ENCODE measurements around the gene ATXN7L1. TPM values are rescaled to one million over a fixed set of nuclear protein-coding genes. Genes with fewer than 3 reads are reported as not detected.
"Not testable (repeated sequence)": the region's sequence is repeated elsewhere in the genome, so short reads cannot be mapped to it uniquely, and the experiment has no call there.

The ATXN7L1 gene
- total and polyA plus RNA-seq, 7 donors: 5.4 to 20.5 (median 12.8) TPM

DNA sequence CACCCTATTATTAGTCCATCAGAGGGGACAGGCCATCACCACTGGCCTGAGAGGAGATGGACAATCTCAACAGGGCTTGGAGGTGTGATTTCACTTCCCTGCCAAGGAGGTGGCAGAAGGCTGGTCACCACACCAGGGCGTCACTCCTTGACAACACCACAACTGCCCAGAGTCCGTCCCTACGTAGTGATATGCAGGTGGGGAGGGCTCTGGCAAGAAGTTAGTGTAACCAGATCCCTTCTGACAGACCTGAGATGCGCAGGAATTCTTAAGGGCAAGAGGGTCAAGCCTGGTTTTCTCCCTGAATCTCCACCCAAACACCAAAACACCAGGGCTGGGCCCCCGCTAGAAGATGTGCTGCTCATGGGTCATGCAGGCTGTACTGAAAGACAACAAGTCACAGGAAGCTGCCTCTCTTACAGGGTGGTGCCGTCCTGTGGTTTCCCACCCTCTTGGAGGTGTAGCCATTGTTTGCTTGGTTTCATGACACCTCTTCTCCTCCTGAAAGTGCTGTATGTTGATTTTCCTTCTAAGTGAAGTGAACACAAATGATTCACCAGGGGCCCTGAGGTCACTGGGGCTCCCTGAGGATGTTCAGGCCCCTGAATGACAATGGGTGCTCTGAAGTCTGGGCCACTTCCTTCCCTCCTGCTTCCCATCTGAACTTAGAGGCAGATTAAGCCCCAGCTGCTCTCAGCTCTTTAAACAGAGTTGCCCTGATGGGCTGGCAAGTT lies 27.1 kb downstream of the ATXN7L1 start:
- Histone ChIP-seq H3K36me3 (no peaks in the 10 kb centered on the region), H3K9me3 (no peaks in the 10 kb centered on the region), H3K27ac (peak overlapping the region in 3 of 4 donors; percentile 29 to 82 (median 42)), H3K4me3 (no peak overlapping the region), H3K4me1 (peaks cover 0 to 51% (median 49%) of the 10 kb centered on the region in 4 donors), H3K27me3 (no peaks in the 10 kb centered on the region)
- intact Hi-C loops (cut with DNase I): no loop called here
- 84 to 89% methylated on average over 6 of the region's 6 CpGs for WGBS, 2 donors
- TF ChIP-seq POLR2A (IDR thresholded peaks at IDR 0.05) (no peak), EP300 (IDR thresholded peaks at IDR 0.05) (no peak), CTCF (IDR thresholded peaks at IDR 0.05) (no peak), POLR2AphosphoS5 (IDR thresholded peaks at IDR 0.05) (no peak)
- DNase-seq: no peak

- intact Hi-C loops (cut with DNase I): no loop called here
- no peaks in the 10 kb centered on the region for H3K9me3 ChIP-seq
- H3K4me3 ChIP-seq: no peak overlapping the region
- H3K27me3 ChIP-seq: no peaks in the 10 kb centered on the region
- H3K36me3 ChIP-seq: no peaks in the 10 kb centered on the region
- no peak overlapping the region for H3K27ac ChIP-seq
- 95% methylated on average over 1 of the region's 1 CpG for WGBS, 2 donors
- no peak for TF ChIP-seq EP300 (IDR thresholded peaks at IDR 0.05)
- no peak for TF ChIP-seq CTCF (IDR thresholded peaks at IDR 0.05)
- TF ChIP-seq POLR2A (IDR thresholded peaks at IDR 0.05): no peak
- TF ChIP-seq POLR2AphosphoS5 (IDR thresholded peaks at IDR 0.05): no peak
- H3K4me1 ChIP-seq: peaks cover 0 to 31% (median 27%) of the 10 kb centered on the region in 4 donors
- DNase-seq: no peak
Measured at GRCh38 chr7:105846404-105846803, 30.0 kb downstream of the ATXN7L1 start.

GRCh38 chr7:105844681-105845080 lies 31.7 kb downstream of the ATXN7L1 start:
- H3K27me3 ChIP-seq; DNase-seq; intact Hi-C loops (cut with DNase I); H3K9me3 ChIP-seq; H3K36me3 ChIP-seq; H3K27ac ChIP-seq; H3K4me3 ChIP-seq: not testable (repeated sequence)
- WGBS, 2 donors: 94 to 96% methylated on average over 5 of the region's 5 CpGs
- peaks cover 0 to 31% (median 22%) of the 10 kb centered on the region in 4 donors for H3K4me1 ChIP-seq

GRCh38 chr7:105841866-105842265 lies 34.5 kb downstream of the ATXN7L1 start:
- Histone ChIP-seq H3K27ac (peak overlapping the region in 1 of 4 donors; percentile 9), H3K36me3 (no peaks in the 10 kb centered on the region), H3K4me3 (no peak overlapping the region), H3K4me1 (peaks cover 0 to 55% (median 40%) of the 10 kb centered on the region in 4 donors), H3K9me3 (no peaks in the 10 kb centered on the region), H3K27me3 (no peaks in the 10 kb centered on the region)
- DNase-seq: no peak
- intact Hi-C loops (cut with DNase I): no loop called here
- 86 to 89% methylated on average over 3 of the region's 3 CpGs for WGBS, 2 donors
- no peak for TF ChIP-seq EP300 (IDR thresholded peaks at IDR 0.05)
- TF ChIP-seq CTCF (IDR thresholded peaks at IDR 0.05): no peak
- no peak for TF ChIP-seq POLR2AphosphoS5 (IDR thresholded peaks at IDR 0.05)
- TF ChIP-seq POLR2A (IDR thresholded peaks at IDR 0.05): no peak

DNA sequence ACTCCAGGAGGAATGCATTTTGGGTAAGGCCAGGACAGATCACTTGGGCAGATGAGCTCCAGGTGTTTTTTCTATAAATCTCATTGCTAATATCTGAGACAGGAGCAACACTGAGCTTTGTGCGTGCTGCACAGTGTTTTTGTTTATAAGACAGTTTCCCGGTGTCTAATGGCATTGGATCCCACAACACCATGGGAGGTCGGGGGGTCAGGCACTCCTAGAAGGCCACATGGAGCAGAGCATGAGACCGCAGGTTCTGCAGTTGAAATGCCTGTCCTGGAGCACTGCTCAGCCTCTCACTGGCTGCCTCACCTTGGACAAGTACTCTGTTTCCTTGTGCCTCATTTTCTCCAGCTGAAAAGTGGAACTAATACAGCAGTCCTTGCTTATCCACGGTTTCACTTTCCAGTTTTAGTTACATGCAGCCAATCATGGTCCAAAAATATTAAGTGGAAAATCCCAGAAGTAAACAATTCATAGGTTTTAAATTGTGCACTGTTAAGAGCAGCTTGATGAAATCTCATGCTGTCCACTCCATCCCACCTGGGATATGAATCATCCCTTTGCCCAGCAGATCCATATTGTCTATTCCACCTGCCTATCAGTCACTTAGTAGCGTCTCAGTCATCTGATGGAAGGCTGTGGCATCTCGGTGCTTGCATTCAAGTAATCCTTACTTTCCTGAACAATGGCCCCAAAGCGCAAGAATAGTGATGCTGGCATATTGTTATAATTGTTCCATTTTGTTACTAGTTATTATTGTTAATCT lies 35.2 kb downstream of the ATXN7L1 start:
- H3K36me3 ChIP-seq: no peaks in the 10 kb centered on the region
- no peaks in the 10 kb centered on the region for H3K9me3 ChIP-seq
- H3K27ac ChIP-seq: peak overlapping the region in 1 of 4 donors; percentile 9
- WGBS, 2 donors: 87 to 92% methylated on average over 8 of the region's 8 CpGs
- peaks cover 0 to 55% (median 40%) of the 10 kb centered on the region in 4 donors for H3K4me1 ChIP-seq
- no peak for TF ChIP-seq EP300 (IDR thresholded peaks at IDR 0.05)
- no peak for TF ChIP-seq POLR2A (IDR thresholded peaks at IDR 0.05)
- TF ChIP-seq CTCF (IDR thresholded peaks at IDR 0.05): no peak
- no peak for TF ChIP-seq POLR2AphosphoS5 (IDR thresholded peaks at IDR 0.05)
- DNase-seq: no peak
- intact Hi-C loops (cut with DNase I): no loop called here
- no peaks in the 10 kb centered on the region for H3K27me3 ChIP-seq
- H3K4me3 ChIP-seq: no peak overlapping the region
